NT2/D1 (cell line): ENCODE measurements around the gene GCN1.
A peak's percentile ranks its signal among the peaks of the same experiment; 100 is the strongest.

Experiments used
- DNase-seq: peaks from one replicate; pipeline ENCODE4 v3.0.0-alpha.2; 2011; ENCODE audit warnings: low read depth, low spot score
- H3K27me3 ChIP-seq: 2 replicates; pipeline ENCODE4 v1.6.0; 2011; ENCODE audit warnings: mild to moderate bottlenecking; ENCODE audit not compliant: insufficient read length, insufficient read depth
- H3K36me3 ChIP-seq: 2 replicates; pipeline ENCODE4 v1.6.1; 2011; ENCODE audit warnings: mild to moderate bottlenecking, low read length, mixed read lengths; ENCODE audit not compliant: insufficient read depth, insufficient read length
- H3K4me1 ChIP-seq: 2 replicates; pipeline ENCODE4 v1.5.1; 2011; ENCODE audit not compliant: insufficient read depth, insufficient read length
- H3K4me3 ChIP-seq: 2 replicates; pipeline ENCODE4 v1.5.1; 2011; ENCODE audit warnings: low read depth; ENCODE audit not compliant: insufficient read length
- H3K9ac ChIP-seq: 2 replicates; pipeline ENCODE4 v1.6.0; 2011; ENCODE audit warnings: low read depth; ENCODE audit not compliant: insufficient read length
- H3K9me3 ChIP-seq: 2 replicates; pipeline ENCODE4 v1.5.1; 2011; ENCODE audit warnings: mild to moderate bottlenecking, low read length; ENCODE audit not compliant: insufficient read depth
- SUZ12 ChIP-seq: IDR thresholded peaks from 2 replicates; pipeline ENCODE4 v1.6.1; 2011; ENCODE audit not compliant: insufficient read length, insufficient read depth; ENCODE audit errors: extremely low read depth
- YY1 ChIP-seq: IDR thresholded peaks from 2 replicates; pipeline ENCODE4 v1.6.1; 2011; ENCODE audit not compliant: insufficient read length, insufficient read depth
- ZNF274 ChIP-seq: IDR thresholded peaks from 2 replicates; pipeline ENCODE4 v1.6.1; 2011; ENCODE audit warnings: mild to moderate bottlenecking, low read depth, low read length

Gene GCN1

GRCh38 chr12:120230974-120231315 is 36.4 kb upstream of the GCN1 start:
- H3K27me3 ChIP-seq = no peaks in the 10 kb centered on the region
- H3K9me3 ChIP-seq = no peaks in the 10 kb centered on the region
- H3K36me3 ChIP-seq = peaks cover 19% of the 10 kb centered on the region
- TF ChIP-seq ZNF274 = no peak
- TF ChIP-seq YY1 = no peak
- peak overlapping the region; percentile 13 for H3K4me3 ChIP-seq
- H3K9ac ChIP-seq = peak overlapping the region; percentile 82
- peaks cover 70% of the 10 kb centered on the region for H3K4me1 ChIP-seq
- DNase-seq = no peak

GRCh38 chr12:120230326-120230973 is 35.9 kb upstream of the GCN1 start:
- Histone ChIP-seq H3K4me1 (peaks cover 71% of the 10 kb centered on the region), H3K9ac (peak overlapping the region; percentile 91), H3K36me3 (peaks cover 20% of the 10 kb centered on the region), H3K9me3 (no peaks in the 10 kb centered on the region), H3K27me3 (no peaks in the 10 kb centered on the region), H3K4me3 (peak overlapping the region; percentile 13)
- TF ChIP-seq YY1 (no peak), ZNF274 (no peak), SUZ12 (no peak)
- peak; percentile 98 for DNase-seq

- Histone ChIP-seq H3K4me1 (peaks cover 71% of the 10 kb centered on the region), H3K36me3 (peaks cover 26% of the 10 kb centered on the region), H3K9me3 (no peaks in the 10 kb centered on the region), H3K9ac (peak overlapping the region; percentile 91), H3K4me3 (peak overlapping the region; percentile 13), H3K27me3 (no peaks in the 10 kb centered on the region)
- no peak for TF ChIP-seq SUZ12
- no peak for TF ChIP-seq ZNF274
- no peak for TF ChIP-seq YY1
- DNase-seq = no peak
These were observed 35.2 kb upstream of the GCN1 start for GRCh38 chr12:120229487-120230325.

GRCh38 chr12:120229071-120229486 is 34.6 kb upstream of the GCN1 start:
- no peak for TF ChIP-seq YY1
- no peak for TF ChIP-seq SUZ12
- no peak for TF ChIP-seq ZNF274
- no peak overlapping the region for H3K4me3 ChIP-seq
- peaks cover 33% of the 10 kb centered on the region for H3K36me3 ChIP-seq
- no peaks in the 10 kb centered on the region for H3K9me3 ChIP-seq
- DNase-seq = no peak
- peaks cover 68% of the 10 kb centered on the region for H3K4me1 ChIP-seq
- peak overlapping the region; percentile 91 for H3K9ac ChIP-seq
- H3K27me3 ChIP-seq = no peaks in the 10 kb centered on the region

GRCh38 chr12:120228291-120229070 is 34.0 kb upstream of the GCN1 start:
- H3K4me1 ChIP-seq = peaks cover 66% of the 10 kb centered on the region
- peak overlapping the region; percentile 19 for H3K4me3 ChIP-seq
- no peaks in the 10 kb centered on the region for H3K27me3 ChIP-seq
- DNase-seq = peak; percentile 84
- no peak for TF ChIP-seq SUZ12
- no peak for TF ChIP-seq YY1
- no peak for TF ChIP-seq ZNF274
- peak overlapping the region; percentile 91 for H3K9ac ChIP-seq
- H3K9me3 ChIP-seq = no peaks in the 10 kb centered on the region
- H3K36me3 ChIP-seq = peaks cover 39% of the 10 kb centered on the region

GRCh38 chr12:120228041-120228290 is 33.5 kb upstream of the GCN1 start:
- no peak for DNase-seq
- H3K36me3 ChIP-seq = peaks cover 42% of the 10 kb centered on the region
- peaks cover 61% of the 10 kb centered on the region for H3K4me1 ChIP-seq
- no peak for TF ChIP-seq YY1
- no peak for TF ChIP-seq ZNF274
- no peak for TF ChIP-seq SUZ12
- H3K9ac ChIP-seq = peak overlapping the region; percentile 91
- H3K4me3 ChIP-seq = no peak overlapping the region
- H3K27me3 ChIP-seq = no peaks in the 10 kb centered on the region
- no peaks in the 10 kb centered on the region for H3K9me3 ChIP-seq
